ENCODE data around the gene FOXRED1.

DNA sequence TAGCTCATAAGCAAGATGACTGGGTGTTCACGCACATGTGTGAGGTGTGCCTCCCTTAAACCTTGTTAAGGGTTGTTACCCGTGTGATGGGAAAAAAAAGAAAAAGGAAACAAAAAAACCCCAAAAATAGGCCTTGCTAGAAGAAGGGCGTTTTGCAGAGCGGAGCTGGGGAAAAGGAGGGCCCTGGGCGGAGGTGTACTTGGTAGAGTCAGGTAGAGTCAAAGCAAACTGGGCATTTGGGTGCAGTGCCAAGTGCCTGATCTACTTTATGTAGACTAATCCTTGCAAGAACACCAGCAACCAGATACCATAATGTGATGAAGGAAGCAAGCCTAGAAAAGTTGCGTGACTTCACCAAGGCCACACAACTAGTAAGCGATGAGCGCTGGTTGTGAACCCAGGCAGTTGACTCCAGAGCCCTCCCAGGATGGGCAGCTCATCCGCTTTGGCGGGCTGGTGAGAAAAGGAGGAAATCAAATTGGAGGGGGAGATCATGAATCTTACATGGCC lies 12.8 kb downstream of the FOXRED1 start:
- no peak for TF ChIP-seq CTCF (conservative IDR thresholded peaks at IDR 0.05)
- TF ChIP-seq ZFX (IDR thresholded peaks at IDR 0.05): no peak
